Measurements from ENCODE around the gene PVALEF.

Gene PVALEF

DNA sequence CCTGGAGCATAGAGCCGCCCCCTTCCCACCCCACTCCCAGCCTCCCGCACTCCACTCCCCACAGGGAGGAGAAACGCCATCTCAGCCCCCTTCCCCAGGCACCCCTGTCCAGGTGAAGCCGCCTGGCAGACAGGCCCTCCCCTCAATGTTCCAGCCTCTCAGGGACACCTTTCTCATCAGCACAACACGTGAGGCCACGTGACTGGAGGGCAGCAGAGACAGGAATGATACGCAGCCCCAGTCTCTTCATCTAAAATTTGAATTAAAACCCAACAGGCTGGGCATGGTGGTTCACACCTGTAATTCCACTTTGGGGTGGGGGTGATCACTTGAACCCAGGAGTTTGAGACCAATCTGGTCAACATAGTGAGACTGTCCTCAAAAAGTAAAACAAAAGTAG lies 20.9 kb downstream of the PVALEF start:
- Histone ChIP-seq H3K27me3 (replicated peaks; ENCODE audit: insufficient read depth, low read length) (peaks cover 44% of the 10 kb centered on the region), H3F3A (ENCODE audit: insufficient read depth, low read length) (no peaks in the 10 kb centered on the region)

DNA sequence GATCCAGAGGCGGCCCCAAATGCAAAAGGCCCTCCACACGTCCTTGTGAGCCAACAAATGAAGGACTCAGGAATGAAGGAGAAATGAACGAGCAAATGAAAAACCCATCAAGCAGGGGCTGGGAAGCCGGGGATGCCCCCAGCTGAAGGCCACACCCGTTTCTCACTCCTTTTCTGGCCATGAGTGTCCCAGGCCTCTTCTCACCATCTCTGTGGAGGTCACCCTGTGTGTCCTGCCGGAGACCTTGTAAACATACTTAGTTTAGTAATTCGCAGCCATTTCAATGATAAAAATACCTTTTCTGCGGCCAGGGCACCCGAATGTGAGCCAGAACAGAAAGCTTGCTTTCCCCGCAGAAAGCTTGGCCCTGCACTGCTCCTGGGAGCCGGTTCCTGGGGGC lies 21.8 kb downstream of the PVALEF start:
- no peaks in the 10 kb centered on the region for H3F3A ChIP-seq (ENCODE audit: insufficient read depth, low read length)
- H3K79me2 ChIP-seq (ENCODE audit: low read length), result no peaks in the 10 kb centered on the region
- no peak for DNase-seq
- TF ChIP-seq EZH2 (optimal IDR thresholded peaks at IDR 0.05; ENCODE audit: low read depth, low read length), result no peak
- TF ChIP-seq, protein P1, sequence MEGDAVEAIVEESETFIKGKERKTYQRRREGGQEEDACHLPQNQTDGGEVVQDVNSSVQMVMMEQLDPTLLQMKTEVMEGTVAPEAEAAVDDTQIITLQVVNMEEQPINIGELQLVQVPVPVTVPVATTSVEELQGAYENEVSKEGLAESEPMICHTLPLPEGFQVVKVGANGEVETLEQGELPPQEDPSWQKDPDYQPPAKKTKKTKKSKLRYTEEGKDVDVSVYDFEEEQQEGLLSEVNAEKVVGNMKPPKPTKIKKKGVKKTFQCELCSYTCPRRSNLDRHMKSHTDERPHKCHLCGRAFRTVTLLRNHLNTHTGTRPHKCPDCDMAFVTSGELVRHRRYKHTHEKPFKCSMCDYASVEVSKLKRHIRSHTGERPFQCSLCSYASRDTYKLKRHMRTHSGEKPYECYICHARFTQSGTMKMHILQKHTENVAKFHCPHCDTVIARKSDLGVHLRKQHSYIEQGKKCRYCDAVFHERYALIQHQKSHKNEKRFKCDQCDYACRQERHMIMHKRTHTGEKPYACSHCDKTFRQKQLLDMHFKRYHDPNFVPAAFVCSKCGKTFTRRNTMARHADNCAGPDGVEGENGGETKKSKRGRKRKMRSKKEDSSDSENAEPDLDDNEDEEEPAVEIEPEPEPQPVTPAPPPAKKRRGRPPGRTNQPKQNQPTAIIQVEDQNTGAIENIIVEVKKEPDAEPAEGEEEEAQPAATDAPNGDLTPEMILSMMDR (IDR thresholded peaks at IDR 0.05; ENCODE audit: low read length), result no peak
- H3K4me3 ChIP-seq (ENCODE audit: low read length), result no peak overlapping the region
- no peaks in the 10 kb centered on the region for H3K4me1 ChIP-seq (ENCODE audit: low read length)
- H4K20me1 ChIP-seq (ENCODE audit: insufficient read depth, low read length), result no peaks in the 10 kb centered on the region
- H3K9ac ChIP-seq (ENCODE audit: low read length), result no peak overlapping the region
- no peak overlapping the region for H3K4me2 ChIP-seq (ENCODE audit: low read depth, low read length)
- no peaks in the 10 kb centered on the region for H3K36me3 ChIP-seq (replicated peaks; ENCODE audit: insufficient read depth, low read length)
- H3K27me3 ChIP-seq (replicated peaks; ENCODE audit: insufficient read depth, low read length), result peaks cover 34% of the 10 kb centered on the region
- H3K9me2 ChIP-seq (replicated peaks; ENCODE audit: insufficient read depth, low read length), result no peaks in the 10 kb centered on the region
- no peaks in the 10 kb centered on the region for H3K9me3 ChIP-seq (replicated peaks; ENCODE audit: insufficient read depth, low read length)
- no peak overlapping the region for H3K27ac ChIP-seq (ENCODE audit: low read length)
- no peak overlapping the region for H2AFZ ChIP-seq (ENCODE audit: low read length)

More for the DNA sequence above, 20.9 kb downstream of the PVALEF start:
- Histone ChIP-seq H3K9ac (ENCODE audit: low read length) (no peak overlapping the region), H3K36me3 (replicated peaks; ENCODE audit: insufficient read depth, low read length) (no peaks in the 10 kb centered on the region), H3K4me2 (ENCODE audit: low read depth, low read length) (no peak overlapping the region), H3K79me2 (ENCODE audit: low read length) (no peaks in the 10 kb centered on the region), H4K20me1 (ENCODE audit: insufficient read depth, low read length) (no peaks in the 10 kb centered on the region), H3K9me3 (replicated peaks; ENCODE audit: insufficient read depth, low read length) (no peaks in the 10 kb centered on the region), H3K9me2 (replicated peaks; ENCODE audit: insufficient read depth, low read length) (no peaks in the 10 kb centered on the region), H3K4me3 (ENCODE audit: low read length) (no peak overlapping the region), H3K4me1 (ENCODE audit: low read length) (no peaks in the 10 kb centered on the region), H3K27ac (ENCODE audit: low read length) (no peak overlapping the region), H2AFZ (ENCODE audit: low read length) (no peak overlapping the region)
- TF ChIP-seq, protein P1 (IDR thresholded peaks at IDR 0.05; ENCODE audit: low read length), result no peak
- no peak for DNase-seq

DNA sequence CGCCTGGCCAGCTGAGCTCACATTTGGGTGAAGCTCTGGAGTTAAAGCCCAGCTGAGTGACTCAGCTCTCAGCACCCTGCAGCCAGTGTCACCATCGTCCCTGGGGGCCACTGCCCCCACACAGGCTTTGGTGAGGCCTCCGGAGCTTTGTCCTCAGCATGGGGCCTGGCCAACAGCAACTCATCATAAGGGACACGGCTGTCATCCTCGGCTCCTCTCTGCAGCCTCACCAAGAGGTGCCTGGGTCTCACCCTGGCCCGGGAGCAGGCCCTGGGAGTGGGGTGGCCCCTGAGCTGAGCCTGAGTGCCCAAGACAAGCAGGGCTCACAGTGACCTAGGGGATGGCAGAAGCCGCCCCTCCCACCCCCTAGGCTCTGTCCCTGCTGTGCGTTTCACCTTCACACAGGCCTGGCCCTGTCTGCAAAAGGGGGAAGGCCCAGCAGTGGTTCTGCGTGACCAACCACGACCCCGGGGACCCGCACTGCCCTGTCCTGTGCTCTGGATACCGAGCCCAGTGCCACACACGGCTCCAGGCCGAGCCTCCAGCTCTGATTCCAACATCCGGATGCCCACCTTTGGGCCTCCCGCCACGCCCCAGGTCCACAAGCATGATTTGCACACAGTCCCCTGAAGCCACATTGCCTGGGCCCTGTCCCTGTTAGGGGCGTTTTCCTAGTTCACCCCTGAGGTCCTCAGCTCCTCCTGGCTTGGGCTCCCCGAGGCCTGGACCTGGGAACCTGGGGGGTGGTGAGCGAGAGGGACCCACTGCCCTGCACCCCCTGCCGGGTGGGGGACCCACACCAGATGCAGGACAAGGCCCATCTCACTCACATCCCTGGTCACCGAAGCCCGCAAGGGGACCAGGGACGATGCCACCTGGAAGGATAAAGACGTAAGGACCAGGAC lies 22.5 kb downstream of the PVALEF start:
- no peak overlapping the region for H3K9ac ChIP-seq (ENCODE audit: low read length)
- no peaks in the 10 kb centered on the region for H3K9me2 ChIP-seq (replicated peaks; ENCODE audit: insufficient read depth, low read length)
- H3K4me2 ChIP-seq (ENCODE audit: low read depth, low read length), result no peak overlapping the region
- H3K27me3 ChIP-seq (replicated peaks; ENCODE audit: insufficient read depth, low read length), result peaks cover 27% of the 10 kb centered on the region
- no peaks in the 10 kb centered on the region for H3K36me3 ChIP-seq (replicated peaks; ENCODE audit: insufficient read depth, low read length)
- H2AFZ ChIP-seq (ENCODE audit: low read length), result no peak overlapping the region
- H4K20me1 ChIP-seq (ENCODE audit: insufficient read depth, low read length), result no peaks in the 10 kb centered on the region
- H3K4me1 ChIP-seq (ENCODE audit: low read length), result no peaks in the 10 kb centered on the region
- TF ChIP-seq EZH2 (optimal IDR thresholded peaks at IDR 0.05; ENCODE audit: low read depth, low read length) (no peak), EZH2phosphoT487 (IDR thresholded peaks at IDR 0.05; ENCODE audit: low read length) (no peak)
- TF ChIP-seq, protein P1 (IDR thresholded peaks at IDR 0.05; ENCODE audit: low read length), result no peak
- no peaks in the 10 kb centered on the region for H3K79me2 ChIP-seq (ENCODE audit: low read length)
- H3K27ac ChIP-seq (ENCODE audit: low read length), result no peak overlapping the region
- no peak for DNase-seq
- H3F3A ChIP-seq (ENCODE audit: insufficient read depth, low read length), result no peaks in the 10 kb centered on the region
- no peak overlapping the region for H3K4me3 ChIP-seq (ENCODE audit: low read length)
- H3K9me3 ChIP-seq (replicated peaks; ENCODE audit: insufficient read depth, low read length), result no peaks in the 10 kb centered on the region

Measured in MM.1S (cell line).